Retinal pigment epithelial cell (primary cell): ENCODE data around the gene SLC25A23.

Experiments used
- DNase-seq: peaks from one replicate; pipeline ENCODE4 v3.0.0-alpha.2; 2010; ENCODE audit warnings: low read depth
- H3K4me3 ChIP-seq: 2 replicates; pipeline ENCODE4 v1.5.1; 2011; ENCODE audit warnings: mild to moderate bottlenecking, low read length, control low read depth, moderate library complexity
- TF ChIP-seq, protein P1 (sequence below): conservative IDR thresholded peaks from 2 replicates; pipeline ENCODE4 v1.5.1; 2011; ENCODE audit warnings: low read depth, low read length, control low read depth, inconsistent platforms

SLC25A23 gene

GRCh38 chr19:6427131-6427530 lies 32.5 kb downstream of the SLC25A23 start:
- TF ChIP-seq, protein P1, sequence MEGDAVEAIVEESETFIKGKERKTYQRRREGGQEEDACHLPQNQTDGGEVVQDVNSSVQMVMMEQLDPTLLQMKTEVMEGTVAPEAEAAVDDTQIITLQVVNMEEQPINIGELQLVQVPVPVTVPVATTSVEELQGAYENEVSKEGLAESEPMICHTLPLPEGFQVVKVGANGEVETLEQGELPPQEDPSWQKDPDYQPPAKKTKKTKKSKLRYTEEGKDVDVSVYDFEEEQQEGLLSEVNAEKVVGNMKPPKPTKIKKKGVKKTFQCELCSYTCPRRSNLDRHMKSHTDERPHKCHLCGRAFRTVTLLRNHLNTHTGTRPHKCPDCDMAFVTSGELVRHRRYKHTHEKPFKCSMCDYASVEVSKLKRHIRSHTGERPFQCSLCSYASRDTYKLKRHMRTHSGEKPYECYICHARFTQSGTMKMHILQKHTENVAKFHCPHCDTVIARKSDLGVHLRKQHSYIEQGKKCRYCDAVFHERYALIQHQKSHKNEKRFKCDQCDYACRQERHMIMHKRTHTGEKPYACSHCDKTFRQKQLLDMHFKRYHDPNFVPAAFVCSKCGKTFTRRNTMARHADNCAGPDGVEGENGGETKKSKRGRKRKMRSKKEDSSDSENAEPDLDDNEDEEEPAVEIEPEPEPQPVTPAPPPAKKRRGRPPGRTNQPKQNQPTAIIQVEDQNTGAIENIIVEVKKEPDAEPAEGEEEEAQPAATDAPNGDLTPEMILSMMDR: no peak

DNA sequence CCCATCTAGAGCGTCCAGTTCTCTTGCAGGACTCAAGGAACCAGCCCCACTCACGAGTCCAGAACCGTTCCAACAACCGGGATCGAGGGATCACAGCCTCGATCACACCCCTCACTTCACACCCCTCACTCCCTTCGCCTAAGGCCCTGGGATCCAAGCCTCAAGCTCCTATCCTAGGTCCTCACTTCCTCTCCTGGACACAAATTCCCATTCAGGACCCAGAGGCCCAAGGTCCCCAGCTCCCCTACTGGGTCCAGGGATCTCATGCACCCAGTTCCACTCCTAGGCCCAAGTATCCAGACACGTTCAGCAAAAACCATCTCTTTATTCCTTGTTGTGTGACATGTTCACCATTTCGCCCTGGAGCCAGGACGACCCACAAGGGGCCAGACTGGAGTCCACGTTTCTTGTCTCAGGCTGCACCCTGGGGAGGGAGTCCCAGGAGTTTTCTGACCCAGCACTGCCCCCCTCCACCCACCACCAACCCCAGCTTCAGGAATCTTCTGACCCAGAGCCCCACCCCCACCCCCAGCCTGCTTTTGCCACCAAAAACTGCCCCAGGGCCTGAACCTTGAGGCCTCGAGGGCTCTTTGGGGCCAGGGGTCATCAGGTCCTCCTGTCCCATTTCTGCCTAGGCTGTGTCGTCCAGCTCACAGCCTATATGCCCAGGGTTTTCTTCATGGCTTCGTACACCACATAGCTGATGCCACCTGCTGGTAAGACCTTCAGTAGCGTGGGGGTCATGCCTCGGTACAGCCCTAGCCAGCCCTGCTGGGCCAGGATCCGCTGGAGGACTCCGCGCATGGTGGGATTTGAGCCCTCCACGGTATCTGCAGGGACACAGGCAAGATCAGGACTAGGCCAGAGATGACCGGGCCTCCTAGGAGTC lies 33.6 kb downstream of the SLC25A23 start:
- no peak overlapping the region for H3K4me3 ChIP-seq
- DNase-seq: no peak
- TF ChIP-seq, protein P1: peak; percentile 16

More at GRCh38 chr19:6427131-6427530, 32.5 kb downstream of the SLC25A23 start:
- H3K4me3 ChIP-seq: no peak overlapping the region
- no peak for DNase-seq

DNA sequence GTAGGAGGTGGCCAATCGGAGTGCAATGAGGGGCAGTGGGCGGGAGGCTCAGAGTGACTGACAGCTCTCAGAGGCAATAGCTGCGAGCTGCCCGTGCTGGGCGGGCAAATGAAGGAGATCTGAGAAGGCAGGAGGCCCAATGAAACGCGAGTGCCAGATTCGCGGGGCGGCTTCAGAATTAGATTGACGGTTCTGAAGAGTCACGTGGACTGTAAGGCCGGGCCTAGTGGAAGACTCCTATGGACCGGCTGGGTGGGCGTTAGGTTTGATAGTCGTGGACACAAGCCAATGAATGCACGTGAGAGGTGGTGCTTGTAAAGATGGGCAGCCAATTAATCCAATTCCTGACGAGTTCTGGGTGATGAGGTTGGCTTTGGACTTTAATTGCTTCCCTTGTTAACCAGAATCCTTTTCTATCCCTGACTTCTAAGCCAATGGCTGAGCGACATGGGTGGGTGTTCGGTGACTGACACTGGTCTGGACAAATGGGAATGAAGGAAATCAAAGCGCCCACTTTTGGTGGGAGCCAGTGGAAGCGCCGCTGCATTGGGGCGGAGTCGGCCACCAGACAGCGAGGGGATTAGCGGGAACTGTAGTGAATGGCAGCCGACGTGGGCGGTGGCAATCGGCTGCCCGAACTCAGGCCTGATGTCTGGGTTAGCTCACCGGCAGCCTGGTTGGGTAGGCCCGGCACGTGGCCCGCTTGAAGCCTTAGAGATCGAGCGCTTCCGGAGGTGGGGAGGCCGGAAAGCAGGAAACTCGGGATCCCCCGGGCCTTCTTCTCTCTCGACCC lies 34.5 kb downstream of the SLC25A23 start:
- peak; percentile 100 for DNase-seq
- TF ChIP-seq, protein P1: no peak
- no peak overlapping the region for H3K4me3 ChIP-seq

GRCh38 chr19:6424195-6424938 lies 35.2 kb downstream of the SLC25A23 start, which contains the start of gene KHSRP:
Gene KHSRP (minus strand): TSS chr19:6424811. CDS start chr19:6424701, 110 bp downstream.
- no peak for DNase-seq
- H3K4me3 ChIP-seq: peak within 1 kb of the TSS; percentile 98

GRCh38 chr19:6423499-6424194 lies 35.9 kb downstream of the SLC25A23 start:
- TF ChIP-seq, protein P1: no peak
- H3K4me3 ChIP-seq: peak overlapping the region; percentile 98

More at GRCh38 chr19:6424195-6424938, 35.2 kb downstream of the SLC25A23 start, which contains the start of gene KHSRP:
- TF ChIP-seq, protein P1: no peak

More at GRCh38 chr19:6423499-6424194, 35.9 kb downstream of the SLC25A23 start:
- no peak for DNase-seq
